Measurements from ENCODE around the gene CD247.

The CD247 gene

DNA sequence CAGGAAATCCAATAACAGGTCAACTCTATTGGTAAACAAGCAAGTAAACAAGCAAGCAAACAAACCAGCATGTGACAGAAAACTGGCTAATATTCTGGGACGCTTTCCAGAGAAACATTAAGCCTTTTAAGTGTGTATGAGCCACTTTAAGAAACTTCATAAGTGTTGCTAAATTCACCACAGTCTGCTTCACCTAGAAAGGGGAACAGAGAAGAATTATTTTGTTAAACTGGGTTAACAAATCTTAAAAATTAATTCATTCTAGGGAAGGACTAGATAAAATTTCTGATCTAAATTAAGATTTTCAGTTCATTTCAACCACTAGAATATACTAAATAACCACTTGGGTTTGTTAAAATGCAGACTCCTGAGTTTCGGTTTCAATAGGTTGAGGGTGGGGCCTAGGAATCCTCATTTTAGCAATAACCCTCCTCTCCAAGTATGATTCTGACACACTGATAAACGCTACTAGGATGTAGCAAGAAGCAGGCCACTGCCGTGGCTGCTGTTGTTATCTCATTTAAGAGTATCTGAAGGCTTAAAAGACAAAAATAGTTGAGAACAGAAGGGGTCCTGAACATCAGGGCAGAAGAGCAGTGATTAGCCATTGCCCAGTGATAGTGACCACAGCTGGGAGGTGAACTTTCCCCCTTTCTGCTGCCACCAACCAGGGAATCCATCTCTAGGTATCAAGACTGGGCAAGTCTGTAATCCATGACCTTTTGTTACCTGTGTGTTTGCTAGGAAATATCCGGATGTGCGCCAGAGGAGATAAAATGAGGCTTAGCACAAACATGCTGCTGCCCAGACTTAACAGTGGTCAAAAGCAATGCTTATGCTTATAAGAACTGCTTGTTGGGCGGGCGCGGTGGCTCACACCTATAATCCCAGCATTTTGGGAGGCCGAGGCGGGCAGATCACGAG is 24.0 kb upstream of the CD247 start:
- no peak for DNase-seq (ENCODE audit: low read depth in 2 of 2)

- DNase-seq (ENCODE audit: low read depth in 2 of 2): no peak
Measured at GRCh38 chr1:167541610-167542009, 23.3 kb upstream of the CD247 start.

- DNase-seq (ENCODE audit: low read depth in 2 of 2): no peak
Measured at GRCh38 chr1:167541003-167541402, 22.7 kb upstream of the CD247 start.

DNA sequence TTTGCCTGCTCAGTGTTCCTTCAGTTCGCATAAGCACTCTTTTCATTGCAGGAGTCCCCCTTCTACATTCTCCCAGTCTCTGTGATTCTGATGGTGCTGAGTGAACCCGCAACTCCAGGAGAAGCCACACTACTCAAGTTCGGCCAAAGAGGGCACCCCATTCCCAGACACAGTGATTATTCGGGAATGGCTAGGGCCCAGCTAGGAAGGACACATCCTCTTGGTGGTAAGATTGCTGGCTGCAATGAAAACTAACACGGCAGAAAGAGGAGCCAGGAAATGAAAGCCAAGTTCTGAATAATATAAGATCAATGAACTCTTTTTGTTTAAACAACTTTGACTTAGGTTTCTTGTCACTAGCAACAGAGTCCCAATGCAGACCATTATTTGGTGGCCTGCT is 20.3 kb upstream of the CD247 start:
- DNase-seq (ENCODE audit: low read depth in 2 of 2): no peak

GRCh38 chr1:167533851-167534300 is 15.5 kb upstream of the CD247 start:
- DNase-seq (ENCODE audit: low read depth in 2 of 2): peak; percentile 43 to 59

DNA sequence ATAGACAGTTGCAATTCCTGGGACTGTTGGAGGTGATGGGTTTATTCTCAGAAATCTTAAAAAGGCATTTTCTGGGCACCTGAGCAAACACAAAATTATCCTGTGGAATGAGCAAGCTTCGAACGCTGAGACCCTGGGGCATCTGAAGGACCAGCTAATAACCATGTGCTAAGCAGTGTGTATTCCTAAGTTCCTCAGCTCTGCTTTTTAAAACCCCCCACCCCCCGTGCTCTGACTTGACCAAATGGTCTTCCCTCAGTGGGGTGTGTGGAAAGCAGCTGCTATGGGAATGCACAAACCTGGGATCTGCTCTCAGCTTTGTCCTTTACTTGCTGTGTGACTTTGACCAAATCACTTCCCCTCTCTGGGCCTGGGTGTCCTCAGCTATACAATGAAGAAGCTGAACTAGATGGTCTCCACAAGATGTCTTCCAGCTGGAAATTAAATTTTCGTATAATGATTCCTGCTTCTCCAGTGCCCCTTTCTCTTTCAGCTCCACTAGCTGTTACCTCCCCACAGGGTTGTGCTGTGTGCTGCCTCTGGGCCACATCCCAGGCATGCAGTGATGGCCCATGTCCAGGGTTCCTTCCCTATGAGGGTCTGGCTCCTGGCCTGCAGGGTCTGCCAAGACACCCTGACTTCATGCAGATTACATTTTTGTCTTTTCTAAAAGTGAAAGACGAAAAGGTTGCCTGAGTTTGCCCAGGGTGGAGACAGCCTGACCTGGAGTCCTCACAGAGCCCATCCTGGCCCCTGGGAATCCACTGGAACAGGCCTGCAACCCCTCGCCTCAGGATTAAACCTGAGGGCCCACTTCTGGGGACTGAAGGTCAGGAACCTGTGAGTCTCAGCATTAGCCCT is 14.9 kb upstream of the CD247 start:
- DNase-seq (ENCODE audit: low read depth in 2 of 2): no peak

- no peak for DNase-seq (ENCODE audit: low read depth in 2 of 2)
Measured at GRCh38 chr1:167532375-167532774, 14.0 kb upstream of the CD247 start.

DNA sequence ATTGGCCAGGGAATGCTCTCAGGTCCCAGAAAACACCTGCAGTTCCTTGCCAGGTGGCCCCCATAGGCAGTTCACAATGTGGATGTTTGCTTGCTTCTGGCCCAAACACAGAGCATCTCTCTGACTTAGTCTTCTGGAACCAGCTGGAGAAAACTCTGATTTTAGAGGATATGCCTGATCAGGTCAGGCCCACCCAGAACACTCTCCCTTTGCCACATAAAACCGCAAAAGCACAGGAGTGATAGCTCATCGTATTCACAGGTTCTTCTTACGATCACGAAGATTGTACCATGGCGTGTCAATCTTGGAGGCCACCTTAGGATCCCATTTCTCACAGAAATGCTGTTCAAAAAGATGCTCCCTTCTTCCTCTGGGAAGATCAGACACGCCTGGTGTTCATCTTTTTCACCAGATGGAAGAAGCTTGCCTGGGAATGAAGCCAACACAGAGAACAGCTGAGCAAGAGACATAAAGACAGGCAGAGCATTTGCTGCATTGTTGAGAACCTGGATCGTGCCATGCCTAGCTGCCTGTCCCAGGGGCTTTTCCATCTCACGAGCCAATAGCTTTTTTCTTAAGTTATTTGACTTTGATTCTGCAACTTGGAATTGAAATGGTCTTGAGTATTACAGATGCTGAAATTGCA is 11.6 kb upstream of the CD247 start:
- no peak for DNase-seq (ENCODE audit: low read depth in 2 of 2)

GRCh38 chr1:167528057-167528728 is 9.9 kb upstream of the CD247 start:
- no peak for DNase-seq (ENCODE audit: low read depth in 2 of 2)

- DNase-seq (ENCODE audit: low read depth in 2 of 2): no peak
Measured at GRCh38 chr1:167526667-167527383, 8.5 kb upstream of the CD247 start.

DNA sequence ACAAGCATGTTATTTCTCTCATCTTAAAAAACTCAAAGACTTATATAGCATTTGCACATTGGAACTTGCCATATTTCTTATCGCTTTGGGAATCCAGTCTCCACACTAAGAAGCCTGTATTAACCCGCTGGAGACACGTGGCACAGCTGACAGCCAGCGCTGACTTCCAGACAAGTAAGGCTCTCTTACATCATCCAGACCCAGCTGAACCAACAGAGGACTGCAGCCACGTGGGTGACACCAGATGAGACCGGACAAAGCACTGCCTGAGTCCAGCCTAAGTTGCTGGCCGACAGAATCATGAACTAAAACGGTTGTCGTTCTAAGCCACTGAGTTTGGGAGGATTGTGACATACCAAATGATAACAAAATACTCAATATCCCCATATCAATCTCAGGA is 6.3 kb upstream of the CD247 start:
- DNase-seq (ENCODE audit: low read depth in 2 of 2): no peak

- DNase-seq (ENCODE audit: low read depth in 2 of 2): no peak
Measured at GRCh38 chr1:167522246-167522645, 3.9 kb upstream of the CD247 start.

GRCh38 chr1:167520711-167521206 is 2.4 kb upstream of the CD247 start:
- DNase-seq (ENCODE audit: low read depth in 2 of 2): no peak

- DNase-seq (ENCODE audit: low read depth in 2 of 2): peak; percentile 84 to 92
Measured at GRCh38 chr1:167517535-167518330, 596 bp downstream of the CD247 start.

DNA sequence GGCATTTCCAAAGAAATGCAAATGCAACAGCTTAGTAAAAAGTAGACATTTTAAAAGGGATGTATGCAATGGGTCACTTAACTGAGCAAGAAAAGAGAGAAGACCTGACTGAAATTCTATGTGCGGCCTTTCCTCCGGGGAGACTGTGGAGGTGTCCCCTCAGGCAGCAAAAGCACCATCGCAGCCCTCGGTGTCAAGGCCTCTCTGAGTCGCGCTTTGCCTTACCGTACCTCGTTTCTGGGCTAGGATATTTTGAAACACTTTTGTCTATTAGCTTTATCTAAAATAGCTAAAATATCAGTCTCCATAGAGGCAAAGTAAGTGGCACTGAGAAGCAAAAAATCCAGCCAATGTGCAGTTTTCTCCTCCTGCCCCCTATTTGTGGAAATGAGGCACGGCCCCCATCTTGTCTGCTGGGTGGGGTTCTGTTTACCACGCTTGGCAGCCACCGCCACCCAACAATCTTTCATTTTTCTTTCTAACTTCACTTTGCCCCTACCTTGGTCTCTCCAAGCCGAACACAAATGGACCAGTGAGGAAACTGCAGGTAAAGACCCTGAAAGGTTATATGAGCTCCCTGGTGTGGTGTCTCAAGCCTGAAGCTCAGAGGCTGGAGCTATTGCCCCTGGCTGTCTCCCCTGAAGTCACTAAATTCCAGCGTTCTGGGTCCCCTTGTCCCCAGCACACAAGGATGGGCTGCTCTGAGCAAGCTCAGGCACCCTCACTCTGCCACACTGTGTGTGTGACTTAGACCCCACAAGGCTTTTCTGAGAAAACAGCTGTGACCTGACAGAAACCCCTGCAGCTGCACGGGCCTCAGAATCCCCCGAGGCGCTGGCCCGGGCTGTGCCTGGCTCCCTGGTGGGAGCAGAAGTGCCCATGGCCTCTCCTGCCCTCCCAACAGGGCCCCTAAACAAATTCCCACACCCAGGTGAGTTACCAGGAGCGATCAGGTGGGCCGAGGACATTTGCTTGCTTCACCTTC is 1.6 kb downstream of the CD247 start:
- no peak for DNase-seq (ENCODE audit: low read depth in 2 of 2)

GRCh38 chr1:167515893-167516321 is 2.4 kb downstream of the CD247 start:
- no peak for DNase-seq (ENCODE audit: low read depth in 2 of 2)

DNA sequence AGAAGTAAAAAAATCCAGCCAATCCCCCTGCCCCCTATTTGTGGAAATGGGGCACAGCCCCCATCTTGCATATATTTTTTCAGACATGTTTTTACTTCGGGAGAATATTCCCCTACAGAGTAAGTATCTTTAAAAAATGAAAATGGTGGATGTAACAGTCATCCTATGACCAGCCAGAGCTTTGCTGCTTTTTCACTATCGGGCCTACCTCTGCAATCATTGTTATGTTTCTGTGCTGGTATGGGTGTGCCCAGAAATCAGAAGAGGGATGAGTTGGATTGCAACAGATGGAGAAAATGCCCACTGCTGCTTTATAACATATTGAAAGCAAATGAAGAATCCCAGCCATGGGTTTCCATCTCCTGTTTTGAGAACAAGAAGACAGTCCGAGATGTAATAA is 2.9 kb downstream of the CD247 start:
- no peak for DNase-seq (ENCODE audit: low read depth in 2 of 2)

DNA sequence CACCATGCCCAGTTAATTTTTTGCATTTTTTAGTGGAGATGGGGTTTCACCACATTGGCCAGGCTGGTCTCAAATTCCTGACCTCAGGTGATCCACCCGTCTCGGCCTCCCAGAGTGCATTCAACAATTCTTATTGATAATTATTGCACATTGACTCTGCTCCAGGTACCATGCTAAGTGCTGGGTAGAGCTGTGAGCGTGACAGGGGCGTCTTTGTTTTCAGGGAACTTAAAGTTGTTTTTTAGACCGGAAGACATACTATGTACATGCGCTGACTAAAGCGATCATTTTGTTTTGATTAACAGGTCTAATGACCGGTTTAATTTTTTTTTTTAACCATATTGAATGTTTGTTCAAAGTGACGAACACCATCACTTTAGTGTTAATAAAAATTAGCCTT is 4.0 kb downstream of the CD247 start:
- no peak for DNase-seq (ENCODE audit: low read depth in 2 of 2)

Data from stimulated activated CD4-positive, alpha-beta T cell treated with anti-CD3 and anti-CD28 coated beads, Interleukin-4, amount 100 ng/mL, for 48 hours (primary cell).